ENCODE results near the gene DEPDC4.

Gene DEPDC4

GRCh38 chr12:100258127-100258526 is 8.8 kb downstream of the DEPDC4 start:
- Histone ChIP-seq H3K27me3 (ENCODE audit: low read depth, low read length) (no peaks in the 10 kb centered on the region), H3K9me3 (ENCODE audit: control insufficient read depth in 1 of 2, low read length in 2 of 2) (no peaks in the 10 kb centered on the region), H3K36me3 (ENCODE audit: control insufficient read depth in 1 of 2, insufficient read depth in 2 of 2, low read length in 2 of 2) (no peaks in the 10 kb centered on the region)

GRCh38 chr12:100254876-100255275 is 12.0 kb downstream of the DEPDC4 start:
- Histone ChIP-seq H3K36me3 (ENCODE audit: control insufficient read depth in 1 of 2, insufficient read depth in 2 of 2, low read length in 2 of 2) (no peaks in the 10 kb centered on the region), H3K9me3 (ENCODE audit: control insufficient read depth in 1 of 2, low read length in 2 of 2) (no peaks in the 10 kb centered on the region), H3K27ac (ENCODE audit: low read length) (no peak overlapping the region), H3K4me3 (ENCODE audit: low read depth in 1 of 2, low read length in 2 of 2) (no peak overlapping the region), H3K27me3 (ENCODE audit: low read depth, low read length) (no peaks in the 10 kb centered on the region), H3K4me1 (ENCODE audit: control insufficient read depth in 1 of 2, insufficient read depth in 2 of 2, low read length in 2 of 2) (no peaks in the 10 kb centered on the region)

More at GRCh38 chr12:100258127-100258526, 8.8 kb downstream of the DEPDC4 start:
- Histone ChIP-seq H3K4me3 (ENCODE audit: low read depth in 1 of 2, low read length in 2 of 2) (no peak overlapping the region), H3K4me1 (ENCODE audit: control insufficient read depth in 1 of 2, insufficient read depth in 2 of 2, low read length in 2 of 2) (peaks cover 0 to 3% of the 10 kb centered on the region in 2 donors), H3K27ac (ENCODE audit: low read length) (no peak overlapping the region)

GRCh38 chr12:100253437-100253836 is 13.4 kb downstream of the DEPDC4 start:
- no peak overlapping the region for H3K4me3 ChIP-seq (ENCODE audit: low read depth in 1 of 2, low read length in 2 of 2)
- H3K27ac ChIP-seq (ENCODE audit: low read length): no peak overlapping the region
- no peaks in the 10 kb centered on the region for H3K4me1 ChIP-seq (ENCODE audit: control insufficient read depth in 1 of 2, insufficient read depth in 2 of 2, low read length in 2 of 2)
- no peaks in the 10 kb centered on the region for H3K36me3 ChIP-seq (ENCODE audit: control insufficient read depth in 1 of 2, insufficient read depth in 2 of 2, low read length in 2 of 2)
- H3K27me3 ChIP-seq (ENCODE audit: low read depth, low read length): no peaks in the 10 kb centered on the region
- no peaks in the 10 kb centered on the region for H3K9me3 ChIP-seq (ENCODE audit: control insufficient read depth in 1 of 2, low read length in 2 of 2)

- H3K27me3 ChIP-seq (ENCODE audit: low read depth, low read length): no peaks in the 10 kb centered on the region
- H3K4me3 ChIP-seq (ENCODE audit: low read depth in 1 of 2, low read length in 2 of 2): no peak overlapping the region
- no peaks in the 10 kb centered on the region for H3K36me3 ChIP-seq (ENCODE audit: control insufficient read depth in 1 of 2, insufficient read depth in 2 of 2, low read length in 2 of 2)
- no peaks in the 10 kb centered on the region for H3K9me3 ChIP-seq (ENCODE audit: control insufficient read depth in 1 of 2, low read length in 2 of 2)
- H3K27ac ChIP-seq (ENCODE audit: low read length): no peak overlapping the region
- no peaks in the 10 kb centered on the region for H3K4me1 ChIP-seq (ENCODE audit: control insufficient read depth in 1 of 2, insufficient read depth in 2 of 2, low read length in 2 of 2)
Observed at GRCh38 chr12:100251917-100252316, 15.0 kb downstream of the DEPDC4 start.

- Histone ChIP-seq H3K9me3 (ENCODE audit: control insufficient read depth in 1 of 2, low read length in 2 of 2) (no peaks in the 10 kb centered on the region), H3K36me3 (ENCODE audit: control insufficient read depth in 1 of 2, insufficient read depth in 2 of 2, low read length in 2 of 2) (no peaks in the 10 kb centered on the region), H3K4me1 (ENCODE audit: control insufficient read depth in 1 of 2, insufficient read depth in 2 of 2, low read length in 2 of 2) (no peaks in the 10 kb centered on the region), H3K27ac (ENCODE audit: low read length) (no peak overlapping the region), H3K27me3 (ENCODE audit: low read depth, low read length) (no peaks in the 10 kb centered on the region), H3K4me3 (ENCODE audit: low read depth in 1 of 2, low read length in 2 of 2) (no peak overlapping the region)
Observed at GRCh38 chr12:100249941-100250340, 16.9 kb downstream of the DEPDC4 start.

- no peaks in the 10 kb centered on the region for H3K27me3 ChIP-seq (ENCODE audit: low read depth, low read length)
- H3K9me3 ChIP-seq (ENCODE audit: control insufficient read depth in 1 of 2, low read length in 2 of 2): no peaks in the 10 kb centered on the region
- H3K4me3 ChIP-seq (ENCODE audit: low read depth in 1 of 2, low read length in 2 of 2): no peak overlapping the region
- no peak overlapping the region for H3K27ac ChIP-seq (ENCODE audit: low read length)
- H3K4me1 ChIP-seq (ENCODE audit: control insufficient read depth in 1 of 2, insufficient read depth in 2 of 2, low read length in 2 of 2): no peaks in the 10 kb centered on the region
- H3K36me3 ChIP-seq (ENCODE audit: control insufficient read depth in 1 of 2, insufficient read depth in 2 of 2, low read length in 2 of 2): no peaks in the 10 kb centered on the region
Observed at GRCh38 chr12:100248886-100249285, 18.0 kb downstream of the DEPDC4 start.

GRCh38 chr12:100247765-100248164 is 19.1 kb downstream of the DEPDC4 start:
- Histone ChIP-seq H3K36me3 (ENCODE audit: control insufficient read depth in 1 of 2, insufficient read depth in 2 of 2, low read length in 2 of 2) (no peaks in the 10 kb centered on the region), H3K27ac (ENCODE audit: low read length) (no peak overlapping the region), H3K9me3 (ENCODE audit: control insufficient read depth in 1 of 2, low read length in 2 of 2) (no peaks in the 10 kb centered on the region), H3K4me3 (ENCODE audit: low read depth in 1 of 2, low read length in 2 of 2) (no peak overlapping the region), H3K27me3 (ENCODE audit: low read depth, low read length) (no peaks in the 10 kb centered on the region), H3K4me1 (ENCODE audit: control insufficient read depth in 1 of 2, insufficient read depth in 2 of 2, low read length in 2 of 2) (no peaks in the 10 kb centered on the region)

GRCh38 chr12:100243137-100243536 is 23.7 kb downstream of the DEPDC4 start:
- Histone ChIP-seq H3K27ac (ENCODE audit: low read length) (no peak overlapping the region), H3K27me3 (ENCODE audit: low read depth, low read length) (no peaks in the 10 kb centered on the region), H3K36me3 (ENCODE audit: control insufficient read depth in 1 of 2, insufficient read depth in 2 of 2, low read length in 2 of 2) (no peaks in the 10 kb centered on the region), H3K4me3 (ENCODE audit: low read depth in 1 of 2, low read length in 2 of 2) (no peak overlapping the region), H3K9me3 (ENCODE audit: control insufficient read depth in 1 of 2, low read length in 2 of 2) (no peaks in the 10 kb centered on the region), H3K4me1 (ENCODE audit: control insufficient read depth in 1 of 2, insufficient read depth in 2 of 2, low read length in 2 of 2) (no peaks in the 10 kb centered on the region)

- H3K36me3 ChIP-seq (ENCODE audit: control insufficient read depth in 1 of 2, insufficient read depth in 2 of 2, low read length in 2 of 2): no peaks in the 10 kb centered on the region
- H3K9me3 ChIP-seq (ENCODE audit: control insufficient read depth in 1 of 2, low read length in 2 of 2): no peaks in the 10 kb centered on the region
- H3K4me3 ChIP-seq (ENCODE audit: low read depth in 1 of 2, low read length in 2 of 2): no peak overlapping the region
- H3K27ac ChIP-seq (ENCODE audit: low read length): no peak overlapping the region
- no peaks in the 10 kb centered on the region for H3K4me1 ChIP-seq (ENCODE audit: control insufficient read depth in 1 of 2, insufficient read depth in 2 of 2, low read length in 2 of 2)
- no peaks in the 10 kb centered on the region for H3K27me3 ChIP-seq (ENCODE audit: low read depth, low read length)
Observed at GRCh38 chr12:100239589-100239988, 27.3 kb downstream of the DEPDC4 start.

- no peaks in the 10 kb centered on the region for H3K36me3 ChIP-seq (ENCODE audit: control insufficient read depth in 1 of 2, insufficient read depth in 2 of 2, low read length in 2 of 2)
- H3K27ac ChIP-seq (ENCODE audit: low read length): no peak overlapping the region
- no peaks in the 10 kb centered on the region for H3K9me3 ChIP-seq (ENCODE audit: control insufficient read depth in 1 of 2, low read length in 2 of 2)
- no peak overlapping the region for H3K4me3 ChIP-seq (ENCODE audit: low read depth in 1 of 2, low read length in 2 of 2)
- no peaks in the 10 kb centered on the region for H3K27me3 ChIP-seq (ENCODE audit: low read depth, low read length)
- peaks cover 0 to 5% of the 10 kb centered on the region in 2 donors for H3K4me1 ChIP-seq (ENCODE audit: control insufficient read depth in 1 of 2, insufficient read depth in 2 of 2, low read length in 2 of 2)
Observed at GRCh38 chr12:100238801-100239200, 28.1 kb downstream of the DEPDC4 start.

- no peaks in the 10 kb centered on the region for H3K36me3 ChIP-seq (ENCODE audit: control insufficient read depth in 1 of 2, insufficient read depth in 2 of 2, low read length in 2 of 2)
- no peak overlapping the region for H3K27ac ChIP-seq (ENCODE audit: low read length)
- H3K27me3 ChIP-seq (ENCODE audit: low read depth, low read length): no peaks in the 10 kb centered on the region
- no peaks in the 10 kb centered on the region for H3K9me3 ChIP-seq (ENCODE audit: control insufficient read depth in 1 of 2, low read length in 2 of 2)
- H3K4me3 ChIP-seq (ENCODE audit: low read depth in 1 of 2, low read length in 2 of 2): no peak overlapping the region
- H3K4me1 ChIP-seq (ENCODE audit: control insufficient read depth in 1 of 2, insufficient read depth in 2 of 2, low read length in 2 of 2): peaks cover 0 to 6% of the 10 kb centered on the region in 2 donors
Observed at GRCh38 chr12:100234591-100235304, 32.1 kb downstream of the DEPDC4 start.

- Histone ChIP-seq H3K27ac (ENCODE audit: low read length) (no peak overlapping the region), H3K4me3 (ENCODE audit: low read depth in 1 of 2, low read length in 2 of 2) (no peak overlapping the region), H3K36me3 (ENCODE audit: control insufficient read depth in 1 of 2, insufficient read depth in 2 of 2, low read length in 2 of 2) (no peaks in the 10 kb centered on the region), H3K27me3 (ENCODE audit: low read depth, low read length) (no peaks in the 10 kb centered on the region), H3K4me1 (ENCODE audit: control insufficient read depth in 1 of 2, insufficient read depth in 2 of 2, low read length in 2 of 2) (peaks cover 0 to 6% of the 10 kb centered on the region in 2 donors), H3K9me3 (ENCODE audit: control insufficient read depth in 1 of 2, low read length in 2 of 2) (no peaks in the 10 kb centered on the region)
Observed at GRCh38 chr12:100234166-100234565, 32.7 kb downstream of the DEPDC4 start.
